Right cardiac atrium (tissue), 5 donors: ENCODE data around the gene SPDL1. TPM values are rescaled to one million over a fixed set of nuclear protein-coding genes. Genes with fewer than 3 reads are reported as not detected.
A peak's percentile ranks its signal among the peaks of the same experiment; 100 is the strongest.

Source experiments
- ATAC-seq, 2 donors: fragments of 200-7000 bp; cut with Tn5 transposase; one replicate each; pipeline versions ENCODE4 v1.8.0 to v1.9.1; 2020; ENCODE audit warnings: moderate library complexity in 2 of 2, mild to moderate bottlenecking in 1 of 2
- DNase-seq, 3 donors: peaks; one replicate each; pipeline ENCODE4 v3.0.0-alpha.2; 2020
- H3K27ac ChIP-seq: one replicate; pipeline ENCODE4 v1.5.1; 2013; ENCODE audit warnings: mild to moderate bottlenecking, low read length, control low read depth, moderate library complexity
- H3K27me3 ChIP-seq: one replicate; pipeline ENCODE4 v1.6.1; 2013; ENCODE audit not compliant: control insufficient read depth, insufficient read depth
- H3K4me1 ChIP-seq: one replicate; pipeline ENCODE4 v1.6.1; 2013; ENCODE audit warnings: low read length; ENCODE audit not compliant: control insufficient read depth, insufficient read depth
- H3K4me3 ChIP-seq: one replicate; pipeline ENCODE4 v1.5.1; 2013; ENCODE audit warnings: low read length, control low read depth
- H3K9me3 ChIP-seq: one replicate; pipeline ENCODE4 v1.6.1; 2013; ENCODE audit warnings: low read length; ENCODE audit not compliant: control insufficient read depth
- WGBS: extraction: QIAGEN DNeasy Blood & Tissue Kit; methylation state at CpG from one replicate; pipeline ENCODE4 v1.1.7; 2013; 5-methylcytosine and 5-hydroxymethylcytosine counted together
- intact Hi-C, 4 donors: fragments of 100-400 bp; cut with DNase I; formaldehyde crosslinking; loops; one replicate each; pipeline versions ENCODE4 v1.11.0 to v1.14.0; 2022 to 2023
- polyA plus RNA-seq: library from polyadenylated mRNA; stranded (reverse); fragments of 200-250 nt; gene quantifications from one replicate; pipeline ENCODE4 v1.2.3, GENCODE V29; 2013
- total RNA-seq, 4 donors: library from RNA; stranded (reverse); fragmentation: NEBNext Ultra II Directional; extraction: Animal tissue kit (Norgen Biotek cat#: 25700); gene quantifications; one replicate each; pipeline ENCODE4 v1.2.1, GENCODE V29; 2021
- donor health status: healthy with polysubstance abuse.
- donor health status: DM: no; HTN: yes; CAD: no.
- donor health status: DM: no; HTN: no; CAD: no.
- donor health status: DM: no; HTN: yes; CAD: no; lungs with severe emphysema.
- donor health status: DM: yes; HTN: yes; CAD: no.

The SPDL1 gene
- total and polyA plus RNA-seq, 5 donors: 2.6 to 5.9 (median 5.2) TPM

GRCh38 chr5:169649486-169649885 lies 65.9 kb downstream of the SPDL1 start:
- Histone ChIP-seq H3K4me3 (no peak overlapping the region), H3K27ac (no peak overlapping the region), H3K4me1 (peaks cover 7% of the 10 kb centered on the region), H3K9me3 (no peaks in the 10 kb centered on the region), H3K27me3 (no peaks in the 10 kb centered on the region)
- DNase-seq (no peak), ATAC-seq (no peak)
- 72% methylated on average over 7 of the region's 7 CpGs for WGBS
- intact Hi-C loops: no loop called here

- DNase-seq: no peak
- ATAC-seq: no peak
- Histone ChIP-seq H3K4me1 (peaks cover 7% of the 10 kb centered on the region), H3K27ac (no peak overlapping the region), H3K9me3 (no peaks in the 10 kb centered on the region), H3K4me3 (no peak overlapping the region), H3K27me3 (no peaks in the 10 kb centered on the region)
- intact Hi-C loops: no loop called here
- WGBS: 66% methylated on average over 5 of the region's 5 CpGs
Measured at GRCh38 chr5:169650701-169651331, 67.2 kb downstream of the SPDL1 start.

- ATAC-seq: no peak
- H3K9me3 ChIP-seq: no peaks in the 10 kb centered on the region
- intact Hi-C loops: no loop called here
- no peak overlapping the region for H3K27ac ChIP-seq
- DNase-seq: no peak
- H3K4me3 ChIP-seq: no peak overlapping the region
- H3K27me3 ChIP-seq: no peaks in the 10 kb centered on the region
- 30% methylated on average over 5 of the region's 5 CpGs for WGBS
- peaks cover 7% of the 10 kb centered on the region for H3K4me1 ChIP-seq
Measured at GRCh38 chr5:169651526-169651925, 68.0 kb downstream of the SPDL1 start.

GRCh38 chr5:169652057-169652456 lies 68.5 kb downstream of the SPDL1 start:
- no peak overlapping the region for H3K27ac ChIP-seq
- no peaks in the 10 kb centered on the region for H3K27me3 ChIP-seq
- 21% methylated on average over 1 of the region's 1 CpG for WGBS
- no peak overlapping the region for H3K4me3 ChIP-seq
- peaks cover 7% of the 10 kb centered on the region for H3K4me1 ChIP-seq
- intact Hi-C loops: no loop called here
- ATAC-seq: peak in 1 of 2 donors; percentile 57
- H3K9me3 ChIP-seq: no peaks in the 10 kb centered on the region
- peak; percentile 22 to 75 (median 75) for DNase-seq

GRCh38 chr5:169653091-169653490 lies 69.5 kb downstream of the SPDL1 start:
- H3K27me3 ChIP-seq: no peaks in the 10 kb centered on the region

More at GRCh38 chr5:169653091-169653490, 69.5 kb downstream of the SPDL1 start:
- Histone ChIP-seq H3K9me3 (no peaks in the 10 kb centered on the region), H3K4me3 (no peak overlapping the region), H3K4me1 (peaks cover 7% of the 10 kb centered on the region), H3K27ac (no peak overlapping the region)
- WGBS: 69% methylated on average over 5 of the region's 5 CpGs
- no peak for ATAC-seq
- no peak for DNase-seq
- intact Hi-C loops: no loop called here

Other genes with a start within 250 kb of the SPDL1 start
- gene DOCK2, start 53.5 kb downstream of the SPDL1 start, total RNA-seq: 10 to 100 TPM in 2 of 4 donors, 1 to 10 TPM in 2; 4.7 to 14.2 (median 10.6) TPM
- 1.00 TPM for gene DOCK2, start 53.5 kb downstream of the SPDL1 start, polyA plus RNA-seq